ENCODE data around the gene REEP3.
"Not testable (repeated sequence)": the region's sequence is repeated elsewhere in the genome, so short reads cannot be mapped to it uniquely, and the experiment has no call there.

The REEP3 gene

DNA sequence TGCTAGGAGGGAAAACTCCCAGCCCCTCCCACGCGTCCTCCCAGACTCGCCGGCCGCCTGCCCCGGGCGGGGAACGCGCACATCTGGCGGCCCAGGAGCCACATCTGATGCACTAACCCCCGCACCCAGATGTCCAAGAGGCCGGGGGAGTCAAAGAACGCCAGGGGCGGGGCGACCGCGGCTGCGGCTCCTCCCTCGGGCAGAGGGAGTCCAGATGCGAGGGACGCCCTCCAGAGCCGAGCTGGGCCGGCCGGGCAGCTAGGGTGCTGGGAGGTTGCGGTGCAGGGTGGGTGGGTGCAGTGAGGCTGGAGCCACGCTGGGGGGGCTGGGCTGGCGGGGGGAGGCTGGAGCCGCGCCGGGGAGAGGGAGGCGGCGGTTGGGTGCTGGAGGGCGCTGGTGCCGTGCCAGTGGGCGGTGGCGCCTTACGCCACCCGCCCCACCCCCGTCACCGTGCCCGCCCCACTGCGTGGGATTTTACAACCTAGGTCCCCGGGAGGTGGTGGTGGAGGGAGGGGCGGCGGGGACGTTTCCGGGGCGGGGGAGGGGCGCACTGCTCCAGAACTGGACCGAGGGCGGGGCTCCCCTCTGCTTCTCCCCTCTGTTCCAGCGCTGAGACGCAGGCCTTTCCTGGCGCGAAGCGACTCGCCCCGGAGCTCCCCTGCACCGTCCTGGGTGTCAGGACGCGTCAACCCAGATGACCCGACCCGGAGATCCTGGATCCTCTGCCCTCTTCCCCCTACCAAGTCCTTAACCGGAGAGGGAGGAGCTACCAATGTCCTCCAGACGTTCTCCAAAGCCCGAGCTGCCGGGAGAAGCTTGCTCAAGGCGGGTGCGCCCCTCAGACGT lies 109.1 kb downstream of the REEP3 start:
- DNase-seq (ENCODE audit: low read depth in 2 of 2): peak; percentile 53 to 75

DNA sequence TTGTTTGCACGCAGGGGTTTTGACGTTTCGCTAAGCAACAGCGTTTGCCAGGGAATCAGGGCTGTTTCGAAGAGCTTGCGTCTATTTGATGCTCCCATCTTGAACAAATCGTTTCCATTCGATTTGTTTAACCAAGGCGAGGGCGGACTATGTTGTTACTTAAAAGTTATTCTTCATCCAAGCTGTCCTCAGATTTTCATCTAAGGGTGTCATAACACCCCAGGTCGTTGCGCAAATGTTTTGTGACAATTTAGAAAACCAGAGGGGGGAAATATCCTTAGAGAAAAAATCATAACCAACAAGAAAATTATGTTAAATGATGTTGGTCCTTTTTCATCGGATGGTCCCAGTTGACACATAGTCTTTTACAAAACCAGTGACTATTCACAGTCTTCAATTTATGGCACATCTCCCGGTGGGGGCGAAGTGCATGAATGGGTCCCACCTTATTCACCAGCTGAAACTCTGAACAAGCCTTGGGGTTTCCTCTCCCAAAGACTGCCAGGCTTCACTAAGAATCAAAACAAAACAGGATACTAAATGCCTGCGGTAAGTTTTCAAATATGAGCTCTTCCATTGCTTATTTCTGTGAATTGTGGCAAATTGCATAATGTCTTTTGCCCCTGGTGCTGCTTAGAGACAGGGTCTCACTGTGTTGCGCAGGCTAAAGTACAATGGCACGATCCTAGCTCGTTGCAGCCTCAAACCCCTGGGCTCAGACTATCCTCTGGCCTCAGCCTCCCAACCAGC lies 109.9 kb downstream of the REEP3 start:
- DNase-seq (ENCODE audit: low read depth in 2 of 2): no peak

- no peak for DNase-seq (ENCODE audit: low read depth in 2 of 2)
These were observed 110.8 kb downstream of the REEP3 start for GRCh38 chr10:63631991-63632390.

DNA sequence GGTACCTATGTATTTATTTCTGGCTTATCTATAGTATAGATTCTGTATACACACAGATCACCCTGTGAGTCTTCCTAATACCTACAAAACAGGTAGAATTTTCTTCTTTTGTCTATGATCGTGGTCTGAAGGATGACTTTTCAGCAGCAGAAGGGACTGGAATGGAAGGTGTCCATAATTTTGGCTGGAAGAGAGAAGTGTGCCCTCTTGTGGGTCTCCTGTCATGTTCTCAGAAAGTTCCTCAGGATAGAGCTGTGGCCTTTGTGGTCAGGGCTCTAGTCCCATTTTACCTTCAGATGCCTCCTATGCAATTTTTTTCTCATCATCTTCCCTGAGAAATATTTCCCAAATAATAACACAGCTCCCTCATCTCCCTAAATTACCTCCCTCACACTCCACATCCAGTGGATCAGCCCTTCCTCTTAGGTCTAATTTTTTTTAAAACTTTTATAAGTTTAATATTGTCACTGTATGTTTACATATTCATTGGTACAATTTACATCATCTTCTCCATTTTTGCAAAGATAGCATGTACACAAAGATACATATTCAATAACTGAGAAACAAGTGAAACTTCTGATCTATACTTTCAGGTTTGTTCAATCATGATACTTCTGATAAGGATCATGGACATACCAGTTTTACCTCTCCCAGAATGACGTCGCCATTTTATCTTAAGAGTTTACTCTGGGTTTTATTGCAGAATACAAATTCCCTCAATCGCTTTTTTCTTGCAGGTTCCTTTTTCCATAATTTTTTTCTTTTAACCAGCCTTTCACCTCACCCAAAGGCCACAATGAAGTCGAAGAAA lies 112.7 kb downstream of the REEP3 start:
- no peak for DNase-seq (ENCODE audit: low read depth in 2 of 2)

- no peak for DNase-seq (ENCODE audit: low read depth in 2 of 2)
These were observed 113.4 kb downstream of the REEP3 start for GRCh38 chr10:63634488-63635065.

DNA sequence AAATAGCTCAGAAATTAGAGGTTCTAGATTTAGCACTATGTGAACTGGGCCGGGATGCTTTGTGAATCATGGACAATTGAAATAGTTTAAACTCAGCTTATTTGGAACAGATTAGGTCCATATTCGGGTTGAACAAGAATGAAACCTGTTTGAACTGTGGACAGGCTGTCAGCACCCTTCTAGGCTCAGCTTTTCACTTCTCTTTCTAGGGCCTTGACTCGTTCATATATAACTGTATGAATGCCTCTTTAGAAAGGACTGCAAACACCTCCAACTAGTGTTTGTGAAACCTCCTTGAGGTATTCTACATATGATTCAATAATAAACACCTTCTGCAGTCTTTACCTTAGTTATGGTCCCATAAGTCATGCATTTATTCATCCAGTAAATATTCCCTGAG lies 115.6 kb downstream of the REEP3 start:
- DNase-seq (ENCODE audit: low read depth in 2 of 2): no peak

DNA sequence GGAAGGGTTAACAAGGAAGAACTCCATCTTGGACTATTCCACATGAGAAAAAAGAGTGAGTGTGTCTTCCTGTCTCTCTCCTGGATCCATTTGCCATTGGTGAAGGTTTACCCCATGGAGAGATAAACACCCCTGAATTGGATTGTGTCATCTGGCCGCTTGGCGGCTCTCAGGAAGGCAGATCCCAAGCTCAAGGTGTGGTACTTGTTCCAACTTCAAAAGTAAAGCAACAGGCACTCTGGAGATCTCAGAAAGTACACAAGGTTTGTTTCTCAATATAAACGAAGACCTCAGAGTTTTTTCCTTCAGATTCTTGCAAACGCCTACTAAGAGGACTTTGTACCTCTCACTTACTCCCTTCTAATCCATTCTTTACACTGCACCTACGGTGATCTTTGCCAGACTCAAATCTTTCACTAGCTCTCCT lies 116.7 kb downstream of the REEP3 start:
- no peak for DNase-seq (ENCODE audit: low read depth in 2 of 2)

GRCh38 chr10:63641366-63641765 lies 120.2 kb downstream of the REEP3 start:
- DNase-seq (ENCODE audit: low read depth in 2 of 2): no peak

DNA sequence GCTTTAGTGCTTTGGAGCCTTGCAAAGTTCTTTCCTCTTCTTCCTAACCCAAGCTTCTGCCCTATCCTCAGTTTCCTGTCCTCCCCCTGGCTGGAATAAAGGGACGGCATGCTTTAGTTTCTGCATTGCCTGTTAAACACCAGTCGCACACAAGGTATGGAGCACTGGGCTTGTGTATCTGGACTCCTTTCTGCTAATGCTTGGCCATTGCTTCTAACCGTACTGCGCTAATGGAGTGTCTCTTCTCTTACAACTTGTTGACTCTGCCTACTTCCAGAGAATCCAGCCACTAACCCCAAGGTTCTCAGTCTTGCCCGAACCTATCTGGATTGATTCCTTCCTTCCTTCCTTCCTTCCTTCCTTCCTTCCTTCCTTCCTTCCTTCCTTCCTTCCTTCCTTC lies 120.6 kb downstream of the REEP3 start:
- DNase-seq (ENCODE audit: low read depth in 2 of 2): no peak

DNA sequence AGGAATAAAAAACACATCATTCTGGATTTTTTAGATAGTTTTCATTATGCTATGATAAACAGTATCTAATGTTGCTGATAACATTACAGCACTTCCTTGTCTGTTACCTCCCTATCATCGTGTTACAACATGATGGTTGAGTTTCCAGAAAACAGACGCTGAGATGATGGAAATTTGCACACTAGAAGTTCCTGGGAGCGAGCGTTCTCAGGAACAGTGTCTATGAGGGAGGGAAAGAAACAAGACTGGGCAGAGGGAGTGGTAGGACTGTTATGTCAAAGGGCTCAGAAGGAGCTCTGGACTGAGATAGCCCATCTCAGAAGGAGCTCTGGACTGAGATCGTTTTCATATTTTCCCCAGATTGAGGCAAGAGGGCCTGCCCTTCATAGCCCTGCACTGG lies 121.6 kb downstream of the REEP3 start:
- DNase-seq (ENCODE audit: low read depth in 2 of 2): no peak

GRCh38 chr10:63644418-63645142 lies 123.4 kb downstream of the REEP3 start:
- no peak for DNase-seq (ENCODE audit: low read depth in 2 of 2)

DNA sequence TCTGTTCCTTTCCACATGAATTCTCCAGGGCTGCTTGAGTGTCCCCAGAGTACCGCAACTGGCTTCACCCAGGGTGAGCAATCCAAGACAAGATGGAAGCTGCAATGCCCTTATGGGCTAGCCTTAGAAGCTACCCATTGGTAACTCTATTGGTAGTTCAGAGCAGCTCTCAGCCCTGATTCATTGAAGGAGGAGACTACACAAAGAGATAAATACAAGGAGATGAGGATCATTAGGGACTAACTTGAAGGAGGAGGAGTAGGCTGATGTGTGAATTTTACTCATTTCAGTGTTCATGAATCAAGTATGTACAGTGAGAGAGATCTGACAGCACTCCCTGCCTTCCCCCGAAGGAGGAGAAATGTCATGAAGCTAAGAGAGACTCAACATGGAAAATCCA lies 124.0 kb downstream of the REEP3 start:
- no peak for DNase-seq (ENCODE audit: low read depth in 2 of 2)

- no peak for DNase-seq (ENCODE audit: low read depth in 2 of 2)
These were observed 125.3 kb downstream of the REEP3 start for GRCh38 chr10:63646491-63646890.

DNA sequence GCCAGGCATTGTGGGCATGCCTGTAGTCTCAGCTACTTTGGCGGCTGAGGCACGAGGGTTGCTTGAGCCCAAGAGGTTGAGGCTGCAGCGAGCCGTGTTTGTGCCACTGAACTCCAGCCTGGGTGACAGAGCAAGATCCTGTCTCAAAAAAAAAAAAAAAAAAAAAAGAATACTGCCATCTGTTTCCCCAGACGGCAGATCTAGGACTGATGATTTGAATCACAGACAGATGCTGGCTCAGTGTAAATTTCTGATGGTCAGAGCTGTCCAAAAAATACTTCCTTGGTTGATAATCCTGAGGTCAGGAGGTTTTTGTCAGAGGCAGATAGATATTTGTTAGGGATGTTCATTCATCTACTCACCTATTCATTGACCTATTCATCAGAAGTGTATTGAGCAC lies 130.7 kb downstream of the REEP3 start:
- no peak for DNase-seq (ENCODE audit: low read depth in 2 of 2)

- no peak for DNase-seq (ENCODE audit: low read depth in 2 of 2)
These were observed 132.5 kb downstream of the REEP3 start for GRCh38 chr10:63653747-63654146.

- no peak for DNase-seq (ENCODE audit: low read depth in 2 of 2)
These were observed 136.6 kb downstream of the REEP3 start for GRCh38 chr10:63657761-63658160.

- not testable (repeated sequence) for DNase-seq (ENCODE audit: low read depth in 2 of 2)
These were observed 139.7 kb downstream of the REEP3 start for GRCh38 chr10:63660941-63661340.

DNA sequence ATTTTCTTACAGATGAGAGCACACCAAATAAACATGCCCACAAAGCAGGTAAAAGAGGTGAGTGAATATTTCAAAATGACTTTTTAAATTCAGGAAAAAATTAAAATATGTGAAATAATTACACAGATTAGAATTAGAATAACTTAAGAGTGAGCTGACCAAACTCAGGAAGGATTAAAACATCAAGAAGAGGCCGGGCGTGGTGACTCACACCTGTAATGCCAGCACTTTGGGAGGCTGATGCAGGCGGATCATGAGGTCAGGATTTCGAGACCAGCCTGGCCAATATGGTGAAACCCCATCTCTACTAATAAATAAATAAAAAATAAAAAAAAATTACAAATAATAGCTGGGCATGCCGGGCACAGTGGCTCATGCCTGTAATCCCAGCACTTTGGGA lies 140.1 kb downstream of the REEP3 start:
- no peak for DNase-seq (ENCODE audit: low read depth in 2 of 2)

GRCh38 chr10:63664341-63664885 lies 143.2 kb downstream of the REEP3 start:
- DNase-seq (ENCODE audit: low read depth in 2 of 2): no peak

GRCh38 chr10:63665006-63665580 lies 143.9 kb downstream of the REEP3 start:
- DNase-seq (ENCODE audit: low read depth in 2 of 2): not testable (repeated sequence)
